Kidney capillary endothelial cell (primary cell): ENCODE data around the gene ATP6V0E1.
"Not testable (repeated sequence)": the region's sequence is repeated elsewhere in the genome, so short reads cannot be mapped to it uniquely, and the experiment has no call there.

Source experiments
- DNase-seq: peaks from one replicate; pipeline ENCODE4 v3.0.0-alpha.2; 2018; ENCODE audit warnings: low spot score

Gene ATP6V0E1

GRCh38 chr5:173035904-173036707 lies 52.5 kb downstream of the ATP6V0E1 start:
- DNase-seq, result no peak

GRCh38 chr5:173039188-173039587 lies 55.6 kb downstream of the ATP6V0E1 start:
- no peak for DNase-seq

- no peak for DNase-seq
Measured at GRCh38 chr5:173039964-173040363, 56.4 kb downstream of the ATP6V0E1 start.

- DNase-seq, result no peak
Measured at GRCh38 chr5:173041881-173042762, 58.6 kb downstream of the ATP6V0E1 start.

GRCh38 chr5:173042763-173043107 lies 59.2 kb downstream of the ATP6V0E1 start:
- no peak for DNase-seq

GRCh38 chr5:173045474-173045873 lies 61.9 kb downstream of the ATP6V0E1 start:
- no peak for DNase-seq

GRCh38 chr5:173047096-173047837 lies 63.7 kb downstream of the ATP6V0E1 start:
- DNase-seq, result not testable (repeated sequence)

- no peak for DNase-seq
Measured at GRCh38 chr5:173047838-173048105, 64.2 kb downstream of the ATP6V0E1 start.

GRCh38 chr5:173050791-173051190 lies 67.2 kb downstream of the ATP6V0E1 start:
- no peak for DNase-seq

GRCh38 chr5:173051746-173052145 lies 68.2 kb downstream of the ATP6V0E1 start:
- DNase-seq, result no peak

GRCh38 chr5:173053041-173053440 lies 69.5 kb downstream of the ATP6V0E1 start:
- no peak for DNase-seq

GRCh38 chr5:173055042-173055721 lies 71.6 kb downstream of the ATP6V0E1 start:
- DNase-seq, result no peak

- no peak for DNase-seq
Measured at GRCh38 chr5:173055722-173055982, 72.1 kb downstream of the ATP6V0E1 start.

GRCh38 chr5:173055983-173056782 lies 72.6 kb downstream of the ATP6V0E1 start, which contains the start of gene CREBRF:
Gene CREBRF, plus strand, starts transcription at chr5:173056352. Its CDS starts 24,424 bp downstream, at chr5:173080776.
- DNase-seq, result peak; percentile 96

GRCh38 chr5:173056783-173057061 lies 73.2 kb downstream of the ATP6V0E1 start:
- DNase-seq, result no peak

- peak; percentile 98 for DNase-seq
Measured at GRCh38 chr5:173057062-173057924, 73.7 kb downstream of the ATP6V0E1 start.

- no peak for DNase-seq
Measured at GRCh38 chr5:173062141-173062540, 78.6 kb downstream of the ATP6V0E1 start.

- DNase-seq, result no peak
Measured at GRCh38 chr5:173065155-173065554, 81.6 kb downstream of the ATP6V0E1 start.

GRCh38 chr5:173069671-173070070 lies 86.1 kb downstream of the ATP6V0E1 start:
- no peak for DNase-seq

GRCh38 chr5:173075137-173075843 lies 91.7 kb downstream of the ATP6V0E1 start:
- no peak for DNase-seq
